Fibroblast of mammary gland (primary cell): ENCODE data around the gene NOTCH3.

ENCODE experiments used
- DNase-seq: peaks from one replicate; pipeline ENCODE4 v3.0.0-alpha.2; 2010; ENCODE audit warnings: low read depth
- H3K4me3 ChIP-seq: 2 replicates; pipeline ENCODE4 v1.5.1; 2011; ENCODE audit warnings: low read depth, mild to moderate bottlenecking, low read length, moderate library complexity; ENCODE audit not compliant: control insufficient read depth
- CTCF ChIP-seq: conservative IDR thresholded peaks from 2 replicates; pipeline ENCODE4 v1.5.1; 2011; ENCODE audit warnings: low read depth, low read length, inconsistent platforms; ENCODE audit not compliant: control insufficient read depth, insufficient read depth

The NOTCH3 gene

GRCh38 chr19:15247107-15248014 lies 46.6 kb upstream of the NOTCH3 start:
- H3K4me3 ChIP-seq, result no peak overlapping the region
- no peak for TF ChIP-seq CTCF
- no peak for DNase-seq

GRCh38 chr19:15246198-15246481 lies 45.3 kb upstream of the NOTCH3 start:
- TF ChIP-seq CTCF, result no peak
- no peak for DNase-seq
- no peak overlapping the region for H3K4me3 ChIP-seq

GRCh38 chr19:15245370-15246197 lies 44.8 kb upstream of the NOTCH3 start:
- TF ChIP-seq CTCF, result no peak
- H3K4me3 ChIP-seq, result no peak overlapping the region
- DNase-seq, result no peak

GRCh38 chr19:15244808-15245207 lies 44.0 kb upstream of the NOTCH3 start:
- no peak overlapping the region for H3K4me3 ChIP-seq
- no peak for TF ChIP-seq CTCF
- no peak for DNase-seq

GRCh38 chr19:15244106-15244803 lies 43.5 kb upstream of the NOTCH3 start:
- no peak for DNase-seq
- H3K4me3 ChIP-seq, result no peak overlapping the region
- no peak for TF ChIP-seq CTCF

GRCh38 chr19:15243236-15243957 lies 42.6 kb upstream of the NOTCH3 start:
- TF ChIP-seq CTCF, result no peak
- no peak for DNase-seq
- H3K4me3 ChIP-seq, result no peak overlapping the region
